Activated T-helper 1 cell treated with anti-CD3 and anti-CD28 coated beads, Interleukin-2, amount 50 U/mL, for 16 hours (primary cell): ENCODE measurements around the gene RUNDC1.
"Not testable (repeated sequence)": the region's sequence is repeated elsewhere in the genome, so short reads cannot be mapped to it uniquely, and the experiment has no call there.

Experiments used
- DNase-seq, 2 donors: peaks; one replicate each; pipeline ENCODE4 v3.0.0-alpha.2; 2020; ENCODE audit warnings: low read depth in 1 of 2, low spot score in 1 of 2

The RUNDC1 gene

GRCh38 chr17:42980274-42980765 lies at the start of gene RUNDC1:
Gene RUNDC1, plus strand, starts transcription at chr17:42980565. Its CDS starts 12 bp downstream, at chr17:42980577.
- DNase-seq = peak; percentile 79 to 88

- DNase-seq = no peak
These were observed 42.4 kb upstream of the RUNDC1 start for GRCh38 chr17:42937712-42938596.

GRCh38 chr17:42944211-42944610 lies 36.2 kb upstream of the RUNDC1 start:
- no peak for DNase-seq

GRCh38 chr17:42946812-42947211 lies 33.6 kb upstream of the RUNDC1 start:
- DNase-seq = no peak

GRCh38 chr17:42950044-42950783 lies 30.2 kb upstream of the RUNDC1 start:
- DNase-seq = no peak

- DNase-seq = no peak
These were observed 26.7 kb upstream of the RUNDC1 start for GRCh38 chr17:42953669-42954068.

GRCh38 chr17:42964161-42964932 lies 16.0 kb upstream of the RUNDC1 start, which contains the start of gene AARSD1:
Gene AARSD1, minus strand, starts transcription at chr17:42964454. Its CDS starts 14 bp downstream, at chr17:42964440.
- DNase-seq = peak; percentile 73 to 81

GRCh38 chr17:42967925-42968324 lies 12.4 kb upstream of the RUNDC1 start:
- no peak for DNase-seq

- no peak for DNase-seq
These were observed 11.3 kb upstream of the RUNDC1 start for GRCh38 chr17:42969001-42969581.

GRCh38 chr17:42971589-42971988 lies 8.8 kb upstream of the RUNDC1 start:
- DNase-seq = no peak

GRCh38 chr17:42973323-42973722 lies 7.0 kb upstream of the RUNDC1 start:
- not testable (repeated sequence) for DNase-seq

- no peak for DNase-seq
These were observed 5.1 kb upstream of the RUNDC1 start for GRCh38 chr17:42975265-42975664.

- DNase-seq = not testable (repeated sequence)
These were observed 4.7 kb upstream of the RUNDC1 start for GRCh38 chr17:42975701-42976100.

GRCh38 chr17:42979511-42980273 lies 673 bp upstream of the RUNDC1 start, which contains the start of gene PTGES3L:
Gene PTGES3L, minus strand, starts transcription at chr17:42980080. Its CDS starts 27 bp downstream, at chr17:42980053.
- DNase-seq = no peak

- DNase-seq = peak; percentile 9 to 26
These were observed 517 bp downstream of the RUNDC1 start for GRCh38 chr17:42980766-42981397.

GRCh38 chr17:42982266-42982665 lies 1.9 kb downstream of the RUNDC1 start:
- no peak for DNase-seq

- no peak for DNase-seq
These were observed 4.9 kb downstream of the RUNDC1 start for GRCh38 chr17:42985225-42985624.

GRCh38 chr17:42989141-42989540 lies 8.8 kb downstream of the RUNDC1 start:
- DNase-seq = no peak
